SK-N-SH (cell line): ENCODE data around the gene TULP3.

Source experiments
- POLR2AphosphoS5 ChIP-seq: IDR thresholded peaks from 2 replicates; pipeline ENCODE4 v1.6.1; 2012; ENCODE audit warnings: low read depth, low read length
- TF ChIP-seq, protein P1 (sequence below): fragments of 200-600 bp; sonication (generic); IDR thresholded peaks from 2 replicates; pipeline ENCODE4 v1.6.1; 2017; ENCODE audit warnings: antibody characterized with exemption, mild to moderate bottlenecking, moderate library complexity
- TF ChIP-seq, protein P2 (sequence below): fragments of 150-350 bp; IDR thresholded peaks from 2 replicates; pipeline ENCODE4 v1.6.1; 2016; ENCODE audit warnings: mild to moderate bottlenecking, low read depth, low read length

- TF ChIP-seq, protein P1, sequence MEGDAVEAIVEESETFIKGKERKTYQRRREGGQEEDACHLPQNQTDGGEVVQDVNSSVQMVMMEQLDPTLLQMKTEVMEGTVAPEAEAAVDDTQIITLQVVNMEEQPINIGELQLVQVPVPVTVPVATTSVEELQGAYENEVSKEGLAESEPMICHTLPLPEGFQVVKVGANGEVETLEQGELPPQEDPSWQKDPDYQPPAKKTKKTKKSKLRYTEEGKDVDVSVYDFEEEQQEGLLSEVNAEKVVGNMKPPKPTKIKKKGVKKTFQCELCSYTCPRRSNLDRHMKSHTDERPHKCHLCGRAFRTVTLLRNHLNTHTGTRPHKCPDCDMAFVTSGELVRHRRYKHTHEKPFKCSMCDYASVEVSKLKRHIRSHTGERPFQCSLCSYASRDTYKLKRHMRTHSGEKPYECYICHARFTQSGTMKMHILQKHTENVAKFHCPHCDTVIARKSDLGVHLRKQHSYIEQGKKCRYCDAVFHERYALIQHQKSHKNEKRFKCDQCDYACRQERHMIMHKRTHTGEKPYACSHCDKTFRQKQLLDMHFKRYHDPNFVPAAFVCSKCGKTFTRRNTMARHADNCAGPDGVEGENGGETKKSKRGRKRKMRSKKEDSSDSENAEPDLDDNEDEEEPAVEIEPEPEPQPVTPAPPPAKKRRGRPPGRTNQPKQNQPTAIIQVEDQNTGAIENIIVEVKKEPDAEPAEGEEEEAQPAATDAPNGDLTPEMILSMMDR: no peak
- TF ChIP-seq POLR2AphosphoS5: no peak
- TF ChIP-seq, protein P2, sequence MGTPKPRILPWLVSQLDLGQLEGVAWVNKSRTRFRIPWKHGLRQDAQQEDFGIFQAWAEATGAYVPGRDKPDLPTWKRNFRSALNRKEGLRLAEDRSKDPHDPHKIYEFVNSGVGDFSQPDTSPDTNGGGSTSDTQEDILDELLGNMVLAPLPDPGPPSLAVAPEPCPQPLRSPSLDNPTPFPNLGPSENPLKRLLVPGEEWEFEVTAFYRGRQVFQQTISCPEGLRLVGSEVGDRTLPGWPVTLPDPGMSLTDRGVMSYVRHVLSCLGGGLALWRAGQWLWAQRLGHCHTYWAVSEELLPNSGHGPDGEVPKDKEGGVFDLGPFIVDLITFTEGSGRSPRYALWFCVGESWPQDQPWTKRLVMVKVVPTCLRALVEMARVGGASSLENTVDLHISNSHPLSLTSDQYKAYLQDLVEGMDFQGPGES: no peak
These were observed 10.0 kb downstream of the TULP3 start for GRCh38 chr12:2900642-2901041.
